Activated naive CD8-positive, alpha-beta T cell treated with anti-CD3 and anti-CD28 coated beads for 36 hours (primary cell): ENCODE results near the gene AAGAB. TPM values are rescaled to one million over a fixed set of nuclear protein-coding genes. Genes with fewer than 3 reads are reported as not detected.

ENCODE experiments used
- DNase-seq: peaks from one replicate; pipeline ENCODE4 v3.0.0; 2021
- H3K27ac Mint-ChIP-seq: one replicate; pipeline ENCODE4 v1.8.0; 2022; ENCODE audit warnings: mild to moderate bottlenecking, moderate library complexity, mixed read lengths
- H3K27me3 Mint-ChIP-seq: one replicate; pipeline ENCODE4 v1.8.0; 2022; ENCODE audit warnings: mild to moderate bottlenecking, mixed read lengths
- H3K36me3 Mint-ChIP-seq: one replicate; pipeline ENCODE4 v1.8.0; 2021; ENCODE audit warnings: mild to moderate bottlenecking, mixed read lengths
- H3K4me1 Mint-ChIP-seq: one replicate; pipeline ENCODE4 v1.8.0; 2021; ENCODE audit warnings: mixed read lengths
- H3K4me3 Mint-ChIP-seq: one replicate; pipeline ENCODE4 v1.8.0; 2022; ENCODE audit warnings: mild to moderate bottlenecking, moderate library complexity, mixed read lengths
- H3K9me3 Mint-ChIP-seq: one replicate; pipeline ENCODE4 v1.8.0; 2022; ENCODE audit warnings: mixed read lengths
- total RNA-seq, 2 experiments: library from RNA; stranded (reverse); gene quantifications; one replicate each; pipeline ENCODE4 v1.2.3, GENCODE V29; 2021

The AAGAB gene
- total RNA-seq, 2 experiments from 2014 or later = 50.6 to 51.0 TPM

DNA sequence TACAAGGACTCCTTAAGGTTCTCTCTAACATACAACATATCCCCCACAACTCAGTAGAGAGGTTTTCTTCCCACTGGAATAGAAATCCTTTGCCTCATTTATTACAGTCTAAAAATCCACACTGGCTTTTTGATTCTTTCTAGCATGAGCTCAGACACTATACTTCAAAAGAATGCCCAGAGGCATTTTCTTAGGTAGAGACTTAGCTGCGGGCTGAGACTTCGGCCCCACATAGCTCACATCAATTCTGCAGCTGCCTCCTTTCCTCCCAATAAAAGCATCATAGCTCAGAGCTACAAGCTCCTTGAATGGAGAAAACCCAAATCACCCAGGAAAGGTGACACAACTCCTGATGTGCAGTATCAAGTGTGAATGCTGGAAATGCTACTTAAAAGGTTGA, 52.4 kb downstream of the AAGAB start:
- Mint-ChIP-seq H3K27me3 (no peaks in the 10 kb centered on the region), H3K4me3 (no peak overlapping the region), H3K9me3 (no peaks in the 10 kb centered on the region), H3K27ac (no peak overlapping the region), H3K4me1 (peaks cover 2% of the 10 kb centered on the region), H3K36me3 (peaks cover 33% of the 10 kb centered on the region)
- no peak for DNase-seq

DNA sequence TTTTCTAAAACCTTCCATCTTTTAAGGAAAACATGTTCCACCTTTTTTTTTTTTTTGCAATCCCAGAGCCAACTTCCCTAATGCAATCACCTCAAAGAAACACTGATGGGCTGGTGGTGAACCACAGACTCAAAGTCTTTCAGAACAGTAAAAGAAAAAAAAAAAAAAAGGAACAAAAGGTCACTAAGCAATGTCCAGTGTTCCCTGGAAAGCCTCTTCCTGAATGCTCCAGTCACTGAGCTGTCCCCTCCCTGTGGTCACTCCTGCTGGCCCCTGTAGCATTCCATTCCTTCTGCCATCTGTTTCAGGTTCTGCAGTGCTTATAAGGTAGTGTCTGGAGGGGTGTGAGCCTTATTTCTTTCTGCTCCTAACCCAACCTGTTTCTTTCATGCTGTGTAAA, 53.3 kb downstream of the AAGAB start:
- no peaks in the 10 kb centered on the region for H3K27me3 Mint-ChIP-seq
- no peak overlapping the region for H3K4me3 Mint-ChIP-seq
- H3K4me1 Mint-ChIP-seq = peaks cover 2% of the 10 kb centered on the region
- H3K36me3 Mint-ChIP-seq = peaks cover 42% of the 10 kb centered on the region
- H3K9me3 Mint-ChIP-seq = no peaks in the 10 kb centered on the region
- no peak for DNase-seq
- H3K27ac Mint-ChIP-seq = no peak overlapping the region

DNA sequence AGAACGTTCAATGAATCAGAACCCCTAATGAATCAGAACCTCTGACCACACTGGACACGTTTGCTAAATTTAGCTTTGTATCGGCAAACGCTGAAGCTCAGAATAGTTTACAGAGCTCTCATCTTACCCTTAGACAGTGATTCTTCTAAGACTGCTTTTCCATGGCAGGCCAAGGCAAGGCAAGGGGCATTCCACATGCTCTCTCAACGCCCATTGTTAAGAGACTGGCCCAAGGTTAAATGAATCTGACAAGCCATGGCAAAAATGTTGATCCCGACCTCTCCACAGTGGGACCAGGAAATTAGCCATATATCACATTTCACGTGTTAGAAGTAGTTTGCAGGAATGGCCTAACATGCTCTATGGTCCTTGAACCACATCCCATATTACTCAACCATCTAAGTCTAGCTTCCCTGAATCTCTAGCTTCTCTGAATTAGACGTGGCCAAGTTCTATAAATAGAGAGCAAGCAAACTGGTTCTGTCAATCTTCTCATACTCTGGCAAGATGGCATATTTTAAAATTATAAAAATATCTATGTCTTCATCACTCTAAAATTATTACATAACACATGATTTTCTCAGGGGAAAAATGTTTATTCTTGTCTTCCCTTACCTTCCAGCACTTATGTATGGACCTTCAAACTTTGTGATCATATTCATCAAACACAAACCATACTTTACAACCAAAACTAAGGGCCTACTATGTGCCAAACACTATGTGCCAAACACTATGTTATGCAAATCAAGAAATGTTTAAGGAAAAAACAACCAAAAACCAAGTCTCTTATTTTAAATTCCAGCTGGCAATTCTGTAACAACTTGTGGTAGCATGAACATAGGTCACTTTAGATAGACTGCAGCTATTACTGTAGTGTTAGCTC, 54.3 kb downstream of the AAGAB start:
- no peak overlapping the region for H3K27ac Mint-ChIP-seq
- no peaks in the 10 kb centered on the region for H3K27me3 Mint-ChIP-seq
- H3K4me1 Mint-ChIP-seq = peaks cover 2% of the 10 kb centered on the region
- H3K36me3 Mint-ChIP-seq = peaks cover 43% of the 10 kb centered on the region
- H3K9me3 Mint-ChIP-seq = no peaks in the 10 kb centered on the region
- no peak for DNase-seq
- no peak overlapping the region for H3K4me3 Mint-ChIP-seq

DNA sequence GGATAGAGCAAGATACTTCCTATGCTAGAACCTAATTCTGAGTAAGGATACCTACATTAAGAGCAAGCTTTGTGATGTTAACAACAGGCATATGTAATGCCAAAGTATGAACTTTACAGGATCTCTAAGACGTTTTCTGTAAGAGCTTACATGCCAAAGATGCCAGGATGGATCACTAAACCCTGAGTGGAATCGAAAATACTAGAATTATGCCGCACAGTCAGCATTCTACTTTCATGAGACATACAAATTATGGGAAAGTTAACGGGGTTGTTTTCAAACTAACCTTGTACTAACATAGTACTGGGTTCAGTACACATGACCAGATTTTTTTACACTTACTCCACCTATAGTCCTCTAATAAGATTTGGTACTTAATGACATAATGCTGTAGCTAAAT, 55.1 kb downstream of the AAGAB start:
- peaks cover 42% of the 10 kb centered on the region for H3K36me3 Mint-ChIP-seq
- H3K4me3 Mint-ChIP-seq = no peak overlapping the region
- no peak overlapping the region for H3K27ac Mint-ChIP-seq
- H3K9me3 Mint-ChIP-seq = no peaks in the 10 kb centered on the region
- H3K27me3 Mint-ChIP-seq = no peaks in the 10 kb centered on the region
- DNase-seq = no peak
- H3K4me1 Mint-ChIP-seq = peaks cover 2% of the 10 kb centered on the region

DNA sequence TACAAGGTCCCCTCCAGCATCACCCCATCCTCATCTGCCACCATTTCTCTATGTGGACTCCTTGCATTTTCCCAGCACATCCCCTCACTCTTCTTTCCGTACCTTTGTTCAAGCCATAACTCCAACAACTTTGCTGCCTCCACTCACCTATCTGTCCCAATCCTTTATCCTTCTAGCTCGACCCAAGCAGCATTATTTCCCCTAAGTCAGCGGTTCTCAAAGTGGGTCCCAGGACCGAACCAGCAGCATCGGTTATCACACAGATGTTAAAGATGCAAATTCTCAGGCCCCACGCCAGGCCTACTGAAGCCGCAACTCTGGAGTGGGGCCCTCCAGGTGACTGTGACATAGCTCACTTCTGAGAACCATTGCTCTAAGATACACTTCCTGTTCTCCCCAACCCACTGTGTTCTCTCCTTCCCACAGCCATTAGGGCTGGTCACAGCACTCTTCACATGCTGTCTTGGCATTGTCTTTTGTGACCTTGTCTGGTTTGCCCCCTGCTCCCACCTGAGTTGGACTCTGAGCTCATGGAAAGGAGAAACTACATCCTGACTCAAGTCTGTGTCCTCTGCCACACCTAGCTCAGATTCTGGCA, 56.2 kb downstream of the AAGAB start:
- DNase-seq = no peak
- H3K27me3 Mint-ChIP-seq = no peaks in the 10 kb centered on the region
- peaks cover 2% of the 10 kb centered on the region for H3K4me1 Mint-ChIP-seq
- H3K4me3 Mint-ChIP-seq = no peak overlapping the region
- H3K9me3 Mint-ChIP-seq = no peaks in the 10 kb centered on the region
- peaks cover 48% of the 10 kb centered on the region for H3K36me3 Mint-ChIP-seq
- H3K27ac Mint-ChIP-seq = peak overlapping the region; percentile 21

DNA sequence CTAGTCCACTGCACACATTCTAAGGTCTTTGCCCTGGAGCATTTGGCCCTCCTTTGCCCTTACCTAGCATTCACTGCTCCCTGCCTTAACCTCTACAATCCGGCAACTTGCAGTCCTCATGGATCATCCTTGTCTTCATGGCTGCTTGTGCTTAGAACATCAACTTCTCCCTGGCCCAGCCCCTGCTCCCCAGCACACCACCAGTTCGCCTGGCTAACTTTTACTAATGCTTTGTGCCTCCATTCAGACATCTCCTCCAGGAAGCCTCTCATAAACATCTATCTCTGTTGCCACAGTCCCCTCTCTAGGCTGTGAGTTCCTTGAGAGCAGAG, 57.1 kb downstream of the AAGAB start:
- Mint-ChIP-seq H3K9me3 (no peaks in the 10 kb centered on the region), H3K27me3 (no peaks in the 10 kb centered on the region), H3K27ac (no peak overlapping the region), H3K4me3 (no peak overlapping the region), H3K36me3 (peaks cover 49% of the 10 kb centered on the region), H3K4me1 (peaks cover 4% of the 10 kb centered on the region)
- no peak for DNase-seq

DNA sequence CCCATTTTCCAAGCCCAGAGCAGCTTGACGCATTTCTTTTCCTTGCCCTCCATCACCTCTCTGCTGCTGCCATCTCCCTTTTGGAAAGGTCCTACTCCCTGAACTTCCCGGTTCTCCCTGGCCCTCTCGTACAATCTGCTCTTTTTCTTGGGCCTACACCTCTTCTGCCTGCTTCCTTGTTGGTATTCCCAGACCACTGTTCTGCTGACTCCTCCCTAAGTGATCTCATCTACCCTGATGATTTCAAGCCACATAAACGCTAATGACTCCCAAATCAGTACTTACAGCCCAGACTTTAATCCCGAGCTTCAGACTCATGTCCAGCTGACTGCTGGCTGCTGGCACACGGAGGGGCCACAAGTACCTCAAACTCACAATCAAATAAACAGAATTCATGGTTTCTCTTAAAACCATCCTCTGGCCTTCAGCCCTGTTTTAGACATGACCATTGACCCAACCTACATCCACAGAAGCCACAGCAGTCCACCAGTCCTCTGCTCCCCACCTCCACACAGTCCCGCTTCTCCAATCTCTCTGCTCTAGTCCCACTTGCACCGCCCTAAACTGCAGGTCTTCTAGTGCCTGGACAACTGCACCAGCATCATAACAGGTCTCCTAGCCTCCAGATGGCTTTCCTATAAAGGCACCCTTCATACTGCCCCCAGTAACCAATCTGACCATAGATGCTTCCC, 57.6 kb downstream of the AAGAB start:
- Mint-ChIP-seq H3K27me3 (no peaks in the 10 kb centered on the region), H3K36me3 (peaks cover 49% of the 10 kb centered on the region), H3K4me1 (peaks cover 7% of the 10 kb centered on the region), H3K9me3 (no peaks in the 10 kb centered on the region), H3K27ac (peak overlapping the region; percentile 14), H3K4me3 (no peak overlapping the region)
- DNase-seq = no peak

DNA sequence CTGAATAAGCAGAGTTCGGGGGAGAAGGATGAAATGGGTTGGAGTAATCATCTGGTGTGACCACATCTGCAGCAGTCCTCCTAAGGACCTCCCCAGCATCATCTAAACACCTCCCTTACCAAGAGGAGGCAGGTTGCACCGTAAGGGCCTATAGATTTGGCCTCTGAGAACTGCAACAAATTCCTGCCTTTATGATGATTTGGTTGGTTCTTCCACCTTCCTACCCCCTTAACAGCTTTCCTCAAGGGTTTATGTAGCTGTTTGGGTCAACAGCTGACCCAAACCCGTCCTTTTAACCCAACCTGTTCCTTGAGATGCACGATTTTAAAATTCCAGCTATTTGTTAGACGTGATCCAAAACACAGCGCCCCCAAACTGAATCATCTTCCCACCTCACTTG, 58.2 kb downstream of the AAGAB start:
- peaks cover 49% of the 10 kb centered on the region for H3K36me3 Mint-ChIP-seq
- no peaks in the 10 kb centered on the region for H3K9me3 Mint-ChIP-seq
- H3K27me3 Mint-ChIP-seq = no peaks in the 10 kb centered on the region
- no peak for DNase-seq
- H3K4me3 Mint-ChIP-seq = no peak overlapping the region
- H3K4me1 Mint-ChIP-seq = peaks cover 7% of the 10 kb centered on the region
- no peak overlapping the region for H3K27ac Mint-ChIP-seq

DNA sequence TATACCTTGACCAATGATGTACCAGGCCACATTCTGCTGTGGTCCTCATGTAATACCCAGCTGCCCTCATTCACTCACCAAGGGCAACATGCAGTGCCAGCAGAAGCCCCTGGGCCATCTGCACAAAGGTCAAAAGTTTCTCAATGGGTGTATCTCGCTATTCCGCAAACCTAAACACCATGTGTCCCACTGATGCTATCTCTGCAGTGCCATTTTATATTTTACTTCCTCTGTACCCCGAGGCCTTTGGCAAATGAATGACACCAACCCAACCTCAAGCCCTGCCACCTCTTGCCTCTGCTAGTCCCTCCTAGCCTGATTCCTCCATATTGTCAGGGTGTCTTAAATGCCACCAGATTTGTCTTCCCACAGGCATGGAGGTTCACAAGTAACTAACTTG, 59.2 kb downstream of the AAGAB start:
- no peaks in the 10 kb centered on the region for H3K9me3 Mint-ChIP-seq
- H3K27ac Mint-ChIP-seq = peak overlapping the region; percentile 21
- H3K4me3 Mint-ChIP-seq = no peak overlapping the region
- H3K27me3 Mint-ChIP-seq = no peaks in the 10 kb centered on the region
- DNase-seq = no peak
- H3K36me3 Mint-ChIP-seq = peaks cover 51% of the 10 kb centered on the region
- H3K4me1 Mint-ChIP-seq = peaks cover 7% of the 10 kb centered on the region

DNA sequence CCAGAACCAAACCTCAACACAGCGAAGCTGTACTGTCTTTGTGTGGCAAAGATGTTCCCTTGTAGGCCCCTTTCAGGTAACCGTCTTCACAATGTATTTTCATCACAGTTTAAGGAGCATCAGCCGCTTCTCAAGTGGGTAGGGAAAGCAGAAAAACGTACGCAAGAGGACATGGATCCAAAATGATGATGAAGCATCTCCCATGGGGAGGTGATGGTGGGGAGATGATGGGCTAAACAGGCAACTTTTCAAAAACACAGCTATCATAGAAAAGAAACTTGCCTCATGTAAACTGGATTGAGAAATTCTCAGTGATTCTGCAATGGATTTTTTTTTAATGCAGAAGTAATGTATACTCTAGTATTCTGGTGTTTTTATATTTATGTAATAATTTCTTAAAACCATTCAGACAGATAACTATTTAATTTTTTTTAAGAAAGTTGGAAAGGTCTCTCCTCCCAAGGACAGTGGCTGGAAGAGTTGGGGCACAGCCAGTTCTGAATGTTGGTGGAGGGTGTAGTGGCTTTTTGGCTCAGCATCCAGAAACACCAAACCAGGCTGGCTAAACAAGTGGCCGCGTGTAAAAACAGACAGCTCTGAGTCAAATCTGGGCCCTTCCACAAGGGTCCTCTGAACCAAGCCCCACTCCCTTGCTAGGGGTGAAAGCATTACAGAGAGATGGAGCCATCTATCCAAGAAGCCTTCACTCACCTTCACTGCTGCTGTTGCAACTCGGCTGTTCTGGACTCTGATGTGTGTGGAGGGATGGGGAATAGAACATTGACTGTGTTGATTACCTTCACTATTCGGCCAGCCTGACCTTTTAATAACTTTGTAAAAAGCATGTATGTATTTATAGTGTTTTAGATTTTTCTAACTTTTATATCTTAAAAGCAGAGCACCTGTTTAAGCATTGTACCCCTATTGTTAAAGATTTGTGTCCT, 60.0 kb downstream of the AAGAB start:
- no peak for DNase-seq
- Mint-ChIP-seq H3K27me3 (no peaks in the 10 kb centered on the region), H3K27ac (no peak overlapping the region), H3K9me3 (no peaks in the 10 kb centered on the region), H3K36me3 (peaks cover 50% of the 10 kb centered on the region), H3K4me1 (peaks cover 7% of the 10 kb centered on the region), H3K4me3 (no peak overlapping the region)

DNA sequence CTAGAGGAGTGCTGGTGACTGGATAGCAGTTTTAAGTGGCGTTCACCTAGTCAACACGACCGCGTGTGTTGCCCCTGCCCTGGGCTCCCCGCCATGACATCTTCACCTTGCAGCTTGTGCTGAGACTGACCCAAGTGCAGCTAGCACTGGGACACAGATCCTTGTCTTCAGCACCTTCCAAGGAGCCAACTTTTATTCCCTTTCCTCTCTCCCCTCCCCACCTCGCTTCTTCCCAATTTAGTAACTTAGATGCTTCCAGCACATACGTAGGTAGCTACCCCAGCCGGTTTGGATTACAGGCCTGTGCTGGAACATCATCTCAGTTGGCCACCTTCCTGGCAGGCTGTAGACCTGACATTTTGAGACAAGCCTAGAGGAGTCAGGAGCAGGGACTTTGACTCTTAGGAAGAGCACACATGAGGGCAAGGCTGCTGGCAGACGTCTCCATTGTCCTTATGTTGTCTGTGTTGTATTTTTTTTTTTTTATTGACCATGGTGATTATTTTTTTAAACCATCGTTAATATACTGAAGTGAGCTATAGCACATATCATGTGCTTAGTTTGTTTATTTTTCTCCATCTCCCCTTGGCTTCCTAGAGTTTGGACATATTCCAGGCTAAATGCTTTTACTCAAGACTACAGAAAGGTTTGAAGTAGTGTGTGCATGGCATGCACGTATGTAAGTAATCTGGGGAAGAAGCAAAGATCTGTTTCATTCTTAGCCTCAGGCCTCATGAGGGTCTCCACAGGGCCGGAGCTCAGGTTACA, 61.1 kb downstream of the AAGAB start:
- no peaks in the 10 kb centered on the region for H3K9me3 Mint-ChIP-seq
- DNase-seq = no peak
- H3K27ac Mint-ChIP-seq = no peak overlapping the region
- peaks cover 6% of the 10 kb centered on the region for H3K4me1 Mint-ChIP-seq
- H3K4me3 Mint-ChIP-seq = no peak overlapping the region
- H3K36me3 Mint-ChIP-seq = peaks cover 47% of the 10 kb centered on the region
- H3K27me3 Mint-ChIP-seq = no peaks in the 10 kb centered on the region

DNA sequence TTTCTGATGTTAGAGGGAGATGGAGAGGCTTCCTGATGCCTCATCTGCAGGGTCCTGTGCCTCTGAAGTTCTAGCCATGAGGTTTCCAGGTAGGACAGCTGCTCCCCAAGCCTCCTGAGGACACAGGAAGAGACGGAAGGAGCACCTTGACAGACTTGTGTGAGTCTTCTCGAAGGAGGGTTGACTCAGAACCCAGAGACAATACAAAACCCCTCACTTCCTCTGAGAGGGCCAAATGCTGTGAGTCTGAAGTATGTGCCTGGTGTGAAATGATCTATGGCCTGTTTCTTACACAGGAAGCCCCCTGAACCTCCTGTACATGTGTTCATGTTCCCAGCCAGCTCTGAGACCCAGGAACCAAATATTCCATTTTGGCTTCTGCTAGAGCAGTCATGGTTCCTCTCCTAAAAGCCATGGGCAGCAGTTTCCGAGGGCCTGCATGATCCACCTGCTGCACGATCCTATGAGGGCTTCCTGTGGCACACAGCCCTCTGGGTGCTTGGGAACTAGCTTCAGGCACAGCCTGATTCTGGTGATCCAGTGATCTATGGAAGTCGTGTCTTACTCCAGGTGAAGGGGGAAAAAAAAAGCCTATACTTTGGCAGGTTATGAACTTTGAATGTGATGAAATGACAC, 62.2 kb downstream of the AAGAB start:
- H3K4me3 Mint-ChIP-seq = no peak overlapping the region
- H3K4me1 Mint-ChIP-seq = peaks cover 5% of the 10 kb centered on the region
- no peak for DNase-seq
- no peak overlapping the region for H3K27ac Mint-ChIP-seq
- H3K36me3 Mint-ChIP-seq = peaks cover 39% of the 10 kb centered on the region
- H3K27me3 Mint-ChIP-seq = no peaks in the 10 kb centered on the region
- no peaks in the 10 kb centered on the region for H3K9me3 Mint-ChIP-seq

DNA sequence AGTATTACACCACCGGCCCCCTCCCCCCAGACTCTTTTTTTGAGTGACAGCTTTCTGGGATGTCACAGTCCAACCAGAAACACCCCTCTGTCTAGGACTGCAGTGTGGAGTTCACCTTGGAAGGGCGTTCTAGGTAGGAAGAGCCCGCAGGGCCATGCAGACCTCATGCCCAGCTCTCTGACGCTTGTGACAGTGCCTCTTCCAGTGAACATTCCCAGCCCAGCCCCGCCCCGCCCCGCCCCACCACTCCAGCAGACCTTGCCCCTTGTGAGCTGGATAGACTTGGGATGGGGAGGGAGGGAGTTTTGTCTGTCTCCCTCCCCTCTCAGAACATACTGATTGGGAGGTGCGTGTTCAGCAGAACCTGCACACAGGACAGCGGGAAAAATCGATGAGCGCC, 63.6 kb downstream of the AAGAB start:
- Mint-ChIP-seq H3K27me3 (no peaks in the 10 kb centered on the region), H3K4me3 (no peak overlapping the region), H3K36me3 (peaks cover 31% of the 10 kb centered on the region), H3K27ac (no peak overlapping the region), H3K4me1 (peaks cover 5% of the 10 kb centered on the region), H3K9me3 (no peaks in the 10 kb centered on the region)
- no peak for DNase-seq

DNA sequence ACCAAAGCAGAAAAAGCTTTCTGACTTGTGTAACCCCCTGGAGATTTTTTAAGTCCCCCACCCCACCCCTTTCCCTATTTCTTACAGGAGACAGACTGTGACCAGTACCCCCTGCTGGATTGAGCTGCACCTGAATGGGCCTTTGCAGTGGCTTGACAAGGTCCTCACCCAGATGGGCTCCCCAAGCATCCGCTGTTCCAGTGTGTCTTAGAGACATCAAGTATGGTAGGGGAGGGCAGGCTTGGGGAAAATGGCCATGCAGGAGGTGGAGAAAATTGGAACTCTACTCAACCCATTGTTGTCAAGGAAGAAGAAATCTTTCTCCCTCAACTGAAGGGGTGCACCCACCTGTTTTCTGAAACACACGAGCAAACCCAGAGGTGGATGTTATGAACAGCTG, 64.1 kb downstream of the AAGAB start:
- Mint-ChIP-seq H3K4me1 (peaks cover 5% of the 10 kb centered on the region), H3K9me3 (no peaks in the 10 kb centered on the region), H3K27ac (no peak overlapping the region), H3K27me3 (no peaks in the 10 kb centered on the region), H3K36me3 (peaks cover 27% of the 10 kb centered on the region), H3K4me3 (no peak overlapping the region)
- no peak for DNase-seq
